Activated CD8-positive, alpha-beta T cell treated with anti-CD3 and anti-CD28 coated beads for 36 hours (primary cell): ENCODE data around the gene CRYBG3. TPM values are rescaled to one million over a fixed set of nuclear protein-coding genes. Genes with fewer than 3 reads are reported as not detected.
"Not testable (repeated sequence)": the region's sequence is repeated elsewhere in the genome, so short reads cannot be mapped to it uniquely, and the experiment has no call there.

Experiments used
- ATAC-seq: fragments of 200-7000 bp; cut with Tn5 transposase; one replicate; pipeline ENCODE4 v1.10.0; 2021; ENCODE audit warnings: mild to moderate bottlenecking, moderate library complexity
- CTCF ChIA-PET: fragments of 350-600 bp; sonication (Branson Sonifier 250); formaldehyde crosslinking; loops from one replicate; lab custom pipeline; 2021; ENCODE audit warnings: antibody characterized with exemption; lab: Charles Lee
- POLR2A ChIA-PET: fragments of 350-600 bp; sonication (Branson Sonifier 250); formaldehyde crosslinking; loops from one replicate; lab custom pipeline; 2021; ENCODE audit warnings: antibody characterized with exemption; lab: Charles Lee
- DNase-seq: peaks from one replicate; pipeline ENCODE4 v3.0.0-alpha.2; 2020
- H3K27ac Mint-ChIP-seq: one replicate; pipeline ENCODE4 v1.8.0; 2021; ENCODE audit warnings: mild to moderate bottlenecking, mixed read lengths
- H3K27me3 Mint-ChIP-seq: one replicate; pipeline ENCODE4 v1.8.0; 2021; ENCODE audit warnings: mixed read lengths
- H3K36me3 Mint-ChIP-seq: one replicate; pipeline ENCODE4 v1.8.0; 2021; ENCODE audit warnings: low read depth, mixed read lengths
- H3K4me1 Mint-ChIP-seq: one replicate; pipeline ENCODE4 v1.8.0; 2021; ENCODE audit warnings: low read depth, mixed read lengths
- H3K4me3 Mint-ChIP-seq: one replicate; pipeline ENCODE4 v1.8.0; 2021; ENCODE audit warnings: mild to moderate bottlenecking, moderate library complexity, mixed read lengths
- H3K9me3 Mint-ChIP-seq: one replicate; pipeline ENCODE4 v1.8.0; 2021; ENCODE audit warnings: mixed read lengths
- intact Hi-C: fragments of 100-400 bp; cut with micrococcal nuclease; formaldehyde crosslinking; loops from one replicate; pipeline ENCODE4 v1.10.0; 2022
- total RNA-seq, 2 experiments: library from RNA; stranded (reverse); gene quantifications; one replicate each; pipeline ENCODE4 v1.2.3, GENCODE V29; 2021
- TF ChIP-seq, protein P1 (sequence below): fragments of 200-600 bp; IDR thresholded peaks from one replicate; pipeline ENCODE4 v1.8.0; 2022; ENCODE audit warnings: antibody characterized with exemption, mild to moderate bottlenecking

CRYBG3 gene
- total RNA-seq, 2 experiments from 2014 or later, result 4.3 to 4.9 TPM

DNA sequence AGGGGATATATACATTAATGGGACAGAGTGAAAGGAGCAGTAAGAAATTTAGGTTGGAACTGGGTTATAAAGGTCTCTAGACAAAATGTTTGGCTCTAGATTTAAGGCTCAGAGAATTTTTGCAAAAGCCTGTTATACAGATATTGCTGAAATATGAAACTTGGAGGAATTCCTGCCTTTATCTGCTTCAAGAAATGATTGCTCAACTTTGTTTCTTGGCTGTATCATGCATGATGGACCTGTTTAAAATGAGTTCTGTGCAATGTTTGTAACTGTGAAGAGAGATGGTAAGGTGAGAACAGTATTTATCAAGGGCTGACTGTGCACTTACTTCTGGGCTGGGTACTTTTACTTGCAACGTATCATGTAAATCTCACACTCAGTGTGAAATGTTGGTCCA, 3.3 kb downstream of the CRYBG3 start:
- DNase-seq (no peak), ATAC-seq (no peak)
- Mint-ChIP-seq H3K4me3 (no peak overlapping the region), H3K27me3 (peaks cover 17% of the 10 kb centered on the region), H3K27ac (no peak overlapping the region), H3K36me3 (no peaks in the 10 kb centered on the region), H3K9me3 (no peaks in the 10 kb centered on the region), H3K4me1 (peaks cover 17% of the 10 kb centered on the region)
- ChIA-PET POLR2A (no interaction called here), CTCF (no interaction called here)
- intact Hi-C loops, result no loop called here
- TF ChIP-seq, protein P1, sequence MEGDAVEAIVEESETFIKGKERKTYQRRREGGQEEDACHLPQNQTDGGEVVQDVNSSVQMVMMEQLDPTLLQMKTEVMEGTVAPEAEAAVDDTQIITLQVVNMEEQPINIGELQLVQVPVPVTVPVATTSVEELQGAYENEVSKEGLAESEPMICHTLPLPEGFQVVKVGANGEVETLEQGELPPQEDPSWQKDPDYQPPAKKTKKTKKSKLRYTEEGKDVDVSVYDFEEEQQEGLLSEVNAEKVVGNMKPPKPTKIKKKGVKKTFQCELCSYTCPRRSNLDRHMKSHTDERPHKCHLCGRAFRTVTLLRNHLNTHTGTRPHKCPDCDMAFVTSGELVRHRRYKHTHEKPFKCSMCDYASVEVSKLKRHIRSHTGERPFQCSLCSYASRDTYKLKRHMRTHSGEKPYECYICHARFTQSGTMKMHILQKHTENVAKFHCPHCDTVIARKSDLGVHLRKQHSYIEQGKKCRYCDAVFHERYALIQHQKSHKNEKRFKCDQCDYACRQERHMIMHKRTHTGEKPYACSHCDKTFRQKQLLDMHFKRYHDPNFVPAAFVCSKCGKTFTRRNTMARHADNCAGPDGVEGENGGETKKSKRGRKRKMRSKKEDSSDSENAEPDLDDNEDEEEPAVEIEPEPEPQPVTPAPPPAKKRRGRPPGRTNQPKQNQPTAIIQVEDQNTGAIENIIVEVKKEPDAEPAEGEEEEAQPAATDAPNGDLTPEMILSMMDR, result no peak

- ATAC-seq (no peak), DNase-seq (no peak)
- TF ChIP-seq, protein P1, result no peak
- Mint-ChIP-seq H3K9me3 (peaks cover 1% of the 10 kb centered on the region), H3K4me3 (no peak overlapping the region), H3K4me1 (peaks cover 4% of the 10 kb centered on the region), H3K36me3 (no peaks in the 10 kb centered on the region), H3K27ac (no peak overlapping the region), H3K27me3 (peaks cover 4% of the 10 kb centered on the region)
- CTCF ChIA-PET, result interaction anchor here (0.8 to 1.4 kb wide), 4 partner anchors 9 to 194 kb away, joined by 3 read pairs; no protein-coding TSS in a partner anchor
- POLR2A ChIA-PET, result no interaction called here
- intact Hi-C loops, result no loop called here
Measured at GRCh38 chr3:97827741-97828471, 6.1 kb downstream of the CRYBG3 start.

- ChIA-PET CTCF (no interaction called here), POLR2A (no interaction called here)
- Mint-ChIP-seq H3K9me3 (peaks cover 1% of the 10 kb centered on the region), H3K4me1 (no peaks in the 10 kb centered on the region), H3K27me3 (no peaks in the 10 kb centered on the region), H3K4me3 (no peak overlapping the region), H3K36me3 (no peaks in the 10 kb centered on the region), H3K27ac (no peak overlapping the region)
- DNase-seq (no peak), ATAC-seq (no peak)
- intact Hi-C loops, result no loop called here
- TF ChIP-seq, protein P1, result no peak
Measured at GRCh38 chr3:97829198-97829597, 7.4 kb downstream of the CRYBG3 start.

DNA sequence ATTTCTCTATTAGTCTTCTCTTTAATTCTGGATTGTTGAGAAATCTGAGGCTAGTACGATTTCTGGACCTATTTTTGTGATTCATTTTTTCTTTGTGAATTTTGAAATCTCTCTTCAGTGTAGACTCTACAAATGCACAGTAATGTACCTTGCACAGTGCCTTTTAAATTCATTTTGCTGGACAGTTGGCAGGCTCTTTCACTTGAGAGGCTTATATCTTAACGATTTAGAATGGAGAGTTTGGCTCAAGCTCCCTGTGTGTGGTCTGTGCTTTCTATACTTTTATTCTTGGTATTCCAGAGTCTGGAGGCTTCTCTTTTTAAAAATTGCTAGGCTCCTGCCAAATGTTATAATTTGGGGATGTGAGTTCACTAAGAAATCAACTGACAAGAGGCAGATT, 8.8 kb downstream of the CRYBG3 start:
- Mint-ChIP-seq H3K27me3 (no peaks in the 10 kb centered on the region), H3K9me3 (peaks cover 1% of the 10 kb centered on the region), H3K4me3 (no peak overlapping the region), H3K36me3 (no peaks in the 10 kb centered on the region), H3K27ac (no peak overlapping the region), H3K4me1 (no peaks in the 10 kb centered on the region)
- TF ChIP-seq, protein P1, result no peak
- CTCF ChIA-PET, result no interaction called here
- ATAC-seq, result no peak
- POLR2A ChIA-PET, result no interaction called here
- no peak for DNase-seq
- intact Hi-C loops, result no loop called here

DNA sequence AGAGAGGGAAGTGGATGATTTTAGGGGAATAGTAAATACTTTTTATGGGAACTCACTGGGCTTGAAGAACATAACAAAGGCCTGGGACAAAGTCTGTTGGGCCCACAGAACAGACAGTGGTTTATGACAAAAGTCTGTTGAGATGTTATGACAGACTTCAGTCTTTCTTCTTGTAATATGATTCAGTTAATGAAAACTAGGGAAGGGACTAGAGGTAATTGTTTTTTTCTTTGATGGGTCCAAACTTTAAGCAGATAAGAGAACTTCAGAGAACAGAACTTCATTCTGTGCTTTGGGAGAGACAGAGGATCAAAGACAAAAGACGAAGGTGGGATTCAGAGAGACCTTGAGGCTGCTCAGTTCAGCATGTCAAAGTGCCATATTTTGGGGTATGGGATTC, 9.3 kb downstream of the CRYBG3 start:
- intact Hi-C loops, result no loop called here
- ChIA-PET POLR2A (no interaction called here), CTCF (no interaction called here)
- ATAC-seq (no peak), DNase-seq (no peak)
- Mint-ChIP-seq H3K4me1 (no peaks in the 10 kb centered on the region), H3K36me3 (no peaks in the 10 kb centered on the region), H3K27ac (no peak overlapping the region), H3K9me3 (peaks cover 1% of the 10 kb centered on the region), H3K4me3 (no peak overlapping the region), H3K27me3 (no peaks in the 10 kb centered on the region)
- TF ChIP-seq, protein P1, result no peak

DNA sequence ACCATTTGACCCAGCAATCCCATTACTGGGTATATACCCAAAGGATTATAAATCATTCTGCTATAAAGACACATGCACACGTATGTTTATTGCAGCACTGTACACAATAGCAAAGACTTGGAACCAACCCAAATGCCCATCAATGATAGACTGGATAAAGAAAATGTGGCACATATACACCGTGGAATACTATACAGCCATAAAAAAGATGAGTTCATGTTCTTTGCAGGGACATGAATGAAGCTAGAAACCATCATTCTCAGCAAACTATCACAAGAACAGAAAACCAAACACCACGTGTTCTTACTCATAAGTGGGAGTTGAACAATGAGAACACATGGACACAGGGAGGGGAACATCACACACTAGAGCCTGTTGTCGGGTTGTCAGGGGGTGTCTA, 11.4 kb downstream of the CRYBG3 start:
- H3K4me1 Mint-ChIP-seq, H3K27ac Mint-ChIP-seq, ATAC-seq, H3K4me3 Mint-ChIP-seq, H3K9me3 Mint-ChIP-seq, DNase-seq, CTCF ChIA-PET, H3K36me3 Mint-ChIP-seq, H3K27me3 Mint-ChIP-seq, intact Hi-C loops: not testable (repeated sequence)
- POLR2A ChIA-PET, result interaction anchor here (1.0 kb wide), 1 partner anchor 11 kb away, joined by 3 read pairs; the partner anchor contains the start of gene CRYBG3
